Stimulated activated naive CD4-positive, alpha-beta T cell (primary cell): ENCODE data around the gene RCAN2.

Experiments
- DNase-seq, 6 experiments: peaks; one replicate each; lab custom pipeline; 2025; lab: John Stamatoyannopoulos, UW

The RCAN2 gene

GRCh38 chr6:46291275-46291633, 200.0 kb downstream of the RCAN2 start:
- no peak for DNase-seq

- no peak for DNase-seq
These were observed 200.6 kb downstream of the RCAN2 start for GRCh38 chr6:46290421-46291274.

GRCh38 chr6:46289898-46290297, 201.4 kb downstream of the RCAN2 start:
- DNase-seq, result no peak

GRCh38 chr6:46288835-46289234, 202.4 kb downstream of the RCAN2 start:
- DNase-seq, result no peak

GRCh38 chr6:46287681-46288080, 203.6 kb downstream of the RCAN2 start:
- no peak for DNase-seq

- DNase-seq, result no peak
These were observed 204.2 kb downstream of the RCAN2 start for GRCh38 chr6:46287043-46287442.

GRCh38 chr6:46284475-46284874, 206.8 kb downstream of the RCAN2 start:
- DNase-seq, result no peak

GRCh38 chr6:46281110-46281509, 210.1 kb downstream of the RCAN2 start:
- DNase-seq, result no peak

GRCh38 chr6:46279874-46280273, 211.4 kb downstream of the RCAN2 start:
- DNase-seq, result no peak

GRCh38 chr6:46276576-46277142, 214.6 kb downstream of the RCAN2 start:
- no peak for DNase-seq

GRCh38 chr6:46274502-46274901, 216.7 kb downstream of the RCAN2 start:
- no peak for DNase-seq

- DNase-seq, result no peak
These were observed 217.3 kb downstream of the RCAN2 start for GRCh38 chr6:46273911-46274310.

- no peak for DNase-seq
These were observed 219.5 kb downstream of the RCAN2 start for GRCh38 chr6:46271728-46272127.

GRCh38 chr6:46271107-46271506, 220.1 kb downstream of the RCAN2 start:
- DNase-seq, result no peak

GRCh38 chr6:46270336-46270735, 220.9 kb downstream of the RCAN2 start:
- no peak for DNase-seq

GRCh38 chr6:46269447-46270229, 221.6 kb downstream of the RCAN2 start:
- no peak for DNase-seq

GRCh38 chr6:46267515-46267914, 223.7 kb downstream of the RCAN2 start:
- no peak for DNase-seq

GRCh38 chr6:46265373-46265772, 225.9 kb downstream of the RCAN2 start:
- no peak for DNase-seq

- no peak for DNase-seq
These were observed 227.6 kb downstream of the RCAN2 start for GRCh38 chr6:46263707-46264086.

GRCh38 chr6:46262928-46263706, 228.1 kb downstream of the RCAN2 start:
- no peak for DNase-seq

- DNase-seq, result no peak
These were observed 233.0 kb downstream of the RCAN2 start for GRCh38 chr6:46258249-46258648.

- DNase-seq, result no peak
These were observed 235.7 kb downstream of the RCAN2 start for GRCh38 chr6:46255528-46255927.
